Measurements from ENCODE around the gene ABHD14A. TPM values are rescaled to one million over a fixed set of nuclear protein-coding genes. Genes with fewer than 3 reads are reported as not detected.

Gene ABHD14A
- total RNA-seq, 2 experiments from 2014 or later = 11.8 to 13.7 TPM

DNA sequence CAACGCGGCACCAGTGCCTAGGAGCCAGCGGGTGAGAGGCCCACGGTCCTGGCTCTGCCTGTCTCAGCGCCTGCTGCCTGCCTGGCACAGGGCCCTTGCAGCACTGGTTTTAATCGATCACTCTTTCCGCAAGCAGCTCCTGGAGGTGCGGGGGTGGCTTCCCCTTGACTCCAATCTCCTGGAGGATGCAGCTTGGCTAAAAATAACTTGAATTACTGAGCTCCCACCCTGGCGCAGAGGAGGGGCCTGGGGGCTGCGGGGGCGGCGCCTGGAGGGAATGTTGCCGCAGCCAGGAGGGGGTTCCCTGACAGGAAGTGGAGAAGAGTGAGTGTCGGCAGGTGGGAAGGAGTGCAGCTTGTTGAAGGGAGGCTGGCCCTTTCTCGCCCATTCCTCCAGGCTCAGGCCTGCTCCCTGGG lies 30.7 kb downstream of the ABHD14A start:
- CTCF ChIA-PET = interaction anchor here (1.6 to 7.3 kb wide), 4 partner anchors 50 to 137 kb away, joined by 3 to 107 read pairs (median 102); partner anchors contain the start of gene DUSP7
- Mint-ChIP-seq H3K4me3 (no peak overlapping the region), H3K27ac (no peak overlapping the region), H3K27me3 (no peaks in the 10 kb centered on the region), H3K36me3 (no peaks in the 10 kb centered on the region), H3K9me3 (ENCODE audit: low read depth) (no peaks in the 10 kb centered on the region), H3K4me1 (peaks cover 11% of the 10 kb centered on the region)
- no peak for DNase-seq
- no peak for ATAC-seq

DNA sequence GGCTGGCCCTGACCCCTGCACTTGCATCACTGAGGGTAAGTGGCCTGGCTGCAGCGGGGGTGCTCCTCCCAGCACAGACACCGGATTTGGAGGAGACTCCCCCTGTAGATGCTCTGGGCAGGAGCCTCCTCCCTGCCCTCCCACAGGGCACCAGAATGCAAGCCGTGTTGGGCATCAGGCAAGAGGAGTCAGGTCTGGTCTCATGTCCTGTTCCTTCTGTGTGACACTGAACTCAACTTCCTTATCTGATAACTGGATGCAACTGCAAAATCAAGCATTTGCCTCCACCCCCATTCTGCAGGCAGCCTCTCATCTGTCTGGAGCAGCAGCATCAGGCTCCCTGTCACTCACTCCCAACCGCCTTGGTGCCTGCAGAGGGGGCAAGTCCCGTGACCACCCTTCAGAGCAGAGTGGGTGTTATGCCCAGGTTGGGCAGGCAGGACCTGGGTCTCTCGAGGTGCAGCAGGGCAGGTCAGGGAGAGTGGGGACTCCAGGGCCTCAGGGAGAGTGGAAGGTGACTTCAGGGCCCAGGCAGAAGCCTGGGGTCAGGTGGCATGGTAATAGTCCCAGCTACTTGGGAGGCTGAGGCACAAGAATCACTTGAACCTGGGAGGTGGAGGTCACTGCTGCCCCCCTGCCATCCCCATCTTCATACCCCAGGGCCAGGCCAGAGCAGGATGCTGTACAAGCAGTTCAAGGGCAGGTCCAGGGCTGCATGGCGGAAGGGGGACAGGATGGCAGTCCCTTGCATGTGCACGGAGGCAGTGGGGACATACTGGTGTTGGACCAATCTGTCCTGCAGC lies 31.4 kb downstream of the ABHD14A start:
- Mint-ChIP-seq H3K9me3 (ENCODE audit: low read depth) (no peaks in the 10 kb centered on the region), H3K4me1 (peaks cover 11% of the 10 kb centered on the region), H3K27ac (no peak overlapping the region), H3K27me3 (no peaks in the 10 kb centered on the region), H3K36me3 (no peaks in the 10 kb centered on the region), H3K4me3 (no peak overlapping the region)
- ATAC-seq (no peak), DNase-seq (no peak)
- CTCF ChIA-PET = interaction anchor here (1.6 to 7.3 kb wide), 4 partner anchors 49 to 136 kb away, joined by 3 to 107 read pairs (median 102); partner anchors contain the start of gene DUSP7

DNA sequence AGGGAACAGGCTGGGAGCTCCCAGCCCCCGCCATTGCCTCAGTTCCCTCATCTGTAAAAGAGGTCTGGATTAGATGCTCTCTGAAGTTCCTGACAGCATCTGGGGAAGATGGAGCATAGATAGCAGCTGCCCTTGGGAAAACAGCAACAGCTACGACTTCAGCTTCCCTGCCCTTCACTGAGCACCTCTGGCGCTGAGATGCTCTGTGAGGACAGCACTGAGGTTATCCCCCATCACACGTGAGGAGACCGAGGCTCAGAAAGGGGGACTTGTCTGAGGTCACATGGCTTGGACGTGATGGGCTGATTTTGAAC lies 31.9 kb downstream of the ABHD14A start:
- CTCF ChIA-PET = interaction anchor here (0.9 to 7.3 kb wide), 2 partner anchors 33 to 136 kb away, joined by 3 to 107 read pairs; partner anchors contain the start of gene ABHD14B
- Mint-ChIP-seq H3K9me3 (ENCODE audit: low read depth) (no peaks in the 10 kb centered on the region), H3K4me3 (no peak overlapping the region)

DNA sequence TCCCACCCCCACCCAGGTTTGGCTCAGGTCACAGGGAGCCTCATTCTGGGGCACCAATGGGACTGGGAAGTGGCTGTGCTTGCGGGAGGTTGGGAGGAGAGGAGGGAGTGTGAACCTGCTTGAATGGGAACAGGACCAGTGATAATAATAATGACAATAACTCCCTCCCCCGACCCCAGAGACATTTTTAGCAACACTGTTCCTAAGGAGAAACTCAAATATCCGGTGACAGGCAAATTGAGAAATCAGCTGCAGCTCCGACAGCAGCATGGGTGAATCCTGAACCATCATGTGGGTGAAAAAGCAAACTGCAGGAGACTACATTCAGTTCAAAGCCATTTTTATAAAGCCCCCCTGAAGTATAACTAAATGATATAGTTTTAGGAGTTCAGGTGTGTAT lies 32.4 kb downstream of the ABHD14A start:
- peaks cover 4% of the 10 kb centered on the region for H3K4me1 Mint-ChIP-seq
- CTCF ChIA-PET = interaction anchor here (0.9 kb wide), 1 partner anchor 34 kb away, joined by 3 read pairs; the partner anchor contains the start of gene ABHD14B

More for the DNA sequence above, 31.9 kb downstream of the ABHD14A start:
- Mint-ChIP-seq H3K4me1 (peaks cover 6% of the 10 kb centered on the region), H3K27me3 (no peaks in the 10 kb centered on the region), H3K36me3 (no peaks in the 10 kb centered on the region), H3K27ac (no peak overlapping the region)
- no peak for ATAC-seq
- no peak for DNase-seq

DNA sequence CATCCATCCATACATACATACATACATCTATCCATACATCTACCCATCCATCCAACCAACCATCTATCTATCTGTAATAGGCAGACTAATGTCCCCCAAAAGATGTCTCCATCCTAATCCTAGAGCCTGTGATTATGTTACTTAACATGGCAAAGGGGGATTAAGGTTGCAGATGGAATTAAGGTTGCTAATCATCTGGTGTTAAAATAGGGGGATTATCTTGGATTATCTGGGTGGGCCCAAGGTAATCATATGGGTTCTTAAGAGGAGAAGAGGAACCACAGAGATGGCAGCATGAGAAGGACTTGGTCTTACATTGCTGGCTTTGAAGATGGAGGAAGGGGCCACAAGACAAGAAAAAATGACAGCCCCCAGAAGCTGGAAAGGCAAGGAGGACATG lies 35.6 kb downstream of the ABHD14A start:
- Mint-ChIP-seq H3K27ac (no peak overlapping the region), H3K4me1 (peaks cover 4% of the 10 kb centered on the region), H3K9me3 (ENCODE audit: low read depth) (no peaks in the 10 kb centered on the region), H3K36me3 (no peaks in the 10 kb centered on the region), H3K27me3 (no peaks in the 10 kb centered on the region), H3K4me3 (no peak overlapping the region)
- CTCF ChIA-PET = interaction anchor here (1.2 to 2.2 kb wide), 2 partner anchors 9 to 43 kb away, joined by 7 to 9 read pairs; no protein-coding TSS in a partner anchor
- DNase-seq (no peak), ATAC-seq (no peak)

More for the DNA sequence above, 32.4 kb downstream of the ABHD14A start:
- ATAC-seq = no peak
- no peak for DNase-seq
- Mint-ChIP-seq H3K36me3 (no peaks in the 10 kb centered on the region), H3K4me3 (no peak overlapping the region), H3K27me3 (no peaks in the 10 kb centered on the region), H3K9me3 (ENCODE audit: low read depth) (no peaks in the 10 kb centered on the region), H3K27ac (no peak overlapping the region)

DNA sequence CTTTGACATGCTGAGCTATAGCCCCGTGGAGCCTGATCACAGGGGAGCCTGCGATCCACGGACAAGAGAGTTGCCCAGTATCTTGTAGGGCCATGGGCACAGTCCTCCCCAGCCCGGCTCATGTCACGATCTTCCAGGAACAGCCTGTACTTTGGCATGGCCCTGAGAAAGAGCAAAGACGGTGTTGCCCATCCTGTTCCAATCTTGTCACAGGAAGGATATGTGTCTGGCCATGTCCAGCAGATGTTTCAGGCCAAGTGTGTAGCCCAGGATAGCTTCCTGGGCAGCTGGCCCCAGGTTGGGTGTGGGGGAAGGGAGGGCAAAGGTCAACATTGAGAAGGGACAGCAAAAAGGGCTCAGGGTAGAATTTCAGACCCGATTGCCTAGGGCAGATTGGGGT lies 37.8 kb downstream of the ABHD14A start:
- no peaks in the 10 kb centered on the region for H3K4me1 Mint-ChIP-seq
- H3K27ac Mint-ChIP-seq = no peak overlapping the region
- CTCF ChIA-PET = interaction anchor here (1.0 to 3.5 kb wide), 5 partner anchors 11 to 208 kb away, joined by 3 to 10 read pairs (median 4); no protein-coding TSS in a partner anchor
- ATAC-seq (no peak), DNase-seq (no peak)
- H3K9me3 Mint-ChIP-seq (ENCODE audit: low read depth) = no peaks in the 10 kb centered on the region
- H3K36me3 Mint-ChIP-seq = no peaks in the 10 kb centered on the region
- no peaks in the 10 kb centered on the region for H3K27me3 Mint-ChIP-seq
- H3K4me3 Mint-ChIP-seq = no peak overlapping the region

DNA sequence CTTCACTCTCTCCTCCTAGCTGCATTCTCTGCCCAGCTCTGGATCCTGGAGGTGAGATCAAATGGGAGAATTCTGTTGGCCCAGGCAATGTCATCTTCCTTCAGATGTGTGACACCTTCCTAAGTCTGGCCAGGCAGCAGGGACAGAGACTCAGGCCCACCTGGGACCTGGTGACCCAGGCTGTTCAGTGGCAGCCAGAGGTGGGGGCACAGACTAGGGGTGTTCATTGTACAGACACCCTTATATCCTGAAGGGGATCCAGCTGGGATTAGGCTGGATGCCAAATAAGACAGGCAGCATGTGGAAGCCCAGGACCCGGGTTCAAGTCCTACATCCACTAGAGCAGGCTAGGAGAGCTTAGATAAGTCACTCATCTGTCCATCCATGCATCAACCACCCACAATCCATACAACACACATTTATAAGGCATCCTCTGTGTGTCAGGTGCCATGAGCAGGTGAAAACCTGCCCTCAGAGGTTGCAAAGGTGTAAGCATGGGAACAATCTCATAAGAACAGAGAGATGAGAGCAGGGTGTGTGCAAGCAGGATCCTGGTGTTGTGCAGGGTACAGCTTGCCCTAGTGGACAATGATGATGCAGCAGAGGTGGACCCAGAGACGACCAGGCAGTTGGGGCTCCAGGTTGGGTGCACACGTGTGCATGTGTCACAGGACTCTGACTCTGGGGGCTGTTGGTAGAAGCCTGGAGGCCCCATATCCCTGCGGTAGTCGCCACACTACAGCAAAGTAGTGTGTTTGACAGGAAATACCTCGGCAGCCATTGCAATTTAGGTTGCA lies 39.1 kb downstream of the ABHD14A start:
- H3K4me1 Mint-ChIP-seq = no peaks in the 10 kb centered on the region
- H3K27me3 Mint-ChIP-seq = no peaks in the 10 kb centered on the region
- H3K36me3 Mint-ChIP-seq = no peaks in the 10 kb centered on the region
- H3K4me3 Mint-ChIP-seq = no peak overlapping the region
- no peak for DNase-seq
- CTCF ChIA-PET = interaction anchor here (1.0 to 3.5 kb wide), 3 partner anchors 16 to 109 kb away, joined by 3 to 10 read pairs (median 3); no protein-coding TSS in a partner anchor
- ATAC-seq = peak; percentile 33
- H3K9me3 Mint-ChIP-seq (ENCODE audit: low read depth) = no peaks in the 10 kb centered on the region
- no peak overlapping the region for H3K27ac Mint-ChIP-seq

DNA sequence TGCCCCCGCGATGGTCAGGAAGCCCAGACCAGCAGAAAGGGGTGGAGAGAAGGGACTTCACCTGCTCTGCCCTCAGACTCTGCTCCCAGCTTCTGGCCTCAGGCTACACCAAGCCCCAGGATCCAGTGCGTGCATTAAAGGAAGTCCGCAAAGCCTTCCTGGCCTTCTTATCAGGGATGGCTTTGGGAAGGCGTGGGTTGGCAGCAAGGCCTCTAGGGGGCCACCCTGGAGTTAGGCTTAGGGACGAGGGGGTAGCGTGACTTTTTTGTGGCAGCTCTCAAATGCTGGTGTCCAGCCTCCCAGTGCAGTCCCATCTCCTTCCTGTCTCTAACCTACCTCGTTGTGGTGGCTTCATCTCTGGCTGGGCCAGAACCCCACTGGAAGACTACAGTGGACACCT lies 39.7 kb downstream of the ABHD14A start:
- H3K4me1 Mint-ChIP-seq = no peaks in the 10 kb centered on the region
- H3K9me3 Mint-ChIP-seq (ENCODE audit: low read depth) = no peaks in the 10 kb centered on the region
- CTCF ChIA-PET = interaction anchor here (1.1 to 3.5 kb wide), 2 partner anchors 15 to 38 kb away, joined by 3 to 10 read pairs; no protein-coding TSS in a partner anchor
- H3K27ac Mint-ChIP-seq = no peak overlapping the region
- H3K36me3 Mint-ChIP-seq = no peaks in the 10 kb centered on the region
- H3K27me3 Mint-ChIP-seq = no peaks in the 10 kb centered on the region
- ATAC-seq (no peak), DNase-seq (no peak)
- H3K4me3 Mint-ChIP-seq = no peak overlapping the region

DNA sequence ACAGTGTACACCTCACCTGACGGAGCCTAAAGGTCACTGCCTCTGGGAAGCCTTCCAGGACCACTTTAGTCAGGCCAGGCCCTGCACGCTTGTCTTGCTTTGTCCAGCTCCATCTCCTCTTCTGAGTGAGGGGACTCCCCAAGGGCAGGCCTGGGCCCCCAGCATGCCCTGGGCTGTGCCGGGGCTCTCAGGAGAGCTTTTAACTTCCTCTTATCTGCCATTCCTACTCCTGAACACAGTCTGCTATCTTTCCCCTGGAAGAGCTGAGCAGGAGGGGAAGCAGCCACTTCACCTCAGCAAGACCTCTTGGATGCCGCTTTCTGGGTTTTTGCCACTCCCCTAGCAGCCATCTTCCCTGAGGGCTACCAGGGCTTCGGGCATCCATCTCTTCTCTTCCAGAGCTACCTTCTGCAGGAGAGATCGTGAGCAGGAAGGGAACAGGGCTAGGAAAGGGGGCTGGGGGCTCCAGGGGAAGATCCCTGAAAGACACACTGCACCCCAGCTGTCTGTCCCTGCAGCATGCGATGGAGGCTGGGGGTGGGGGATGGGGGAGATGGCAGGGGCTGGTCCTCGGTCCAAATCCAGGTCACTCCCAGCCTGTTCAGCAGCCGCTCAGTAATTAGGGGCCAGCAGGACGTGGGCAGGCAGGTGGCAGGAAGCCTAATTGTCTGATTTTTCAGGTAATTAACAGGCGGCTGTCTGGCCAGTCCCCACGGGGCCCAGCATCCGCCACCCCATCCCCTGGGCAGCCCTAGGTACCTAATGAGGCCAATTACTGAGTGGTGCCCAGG lies 40.8 kb downstream of the ABHD14A start:
- Mint-ChIP-seq H3K27me3 (no peaks in the 10 kb centered on the region), H3K4me1 (no peaks in the 10 kb centered on the region), H3K4me3 (no peak overlapping the region), H3K27ac (no peak overlapping the region), H3K9me3 (ENCODE audit: low read depth) (no peaks in the 10 kb centered on the region), H3K36me3 (no peaks in the 10 kb centered on the region)
- no peak for ATAC-seq
- no peak for DNase-seq
- CTCF ChIA-PET = interaction anchor here (0.5 to 3.5 kb wide), 5 partner anchors 14 to 108 kb away, joined by 3 to 10 read pairs (median 3); no protein-coding TSS in a partner anchor

DNA sequence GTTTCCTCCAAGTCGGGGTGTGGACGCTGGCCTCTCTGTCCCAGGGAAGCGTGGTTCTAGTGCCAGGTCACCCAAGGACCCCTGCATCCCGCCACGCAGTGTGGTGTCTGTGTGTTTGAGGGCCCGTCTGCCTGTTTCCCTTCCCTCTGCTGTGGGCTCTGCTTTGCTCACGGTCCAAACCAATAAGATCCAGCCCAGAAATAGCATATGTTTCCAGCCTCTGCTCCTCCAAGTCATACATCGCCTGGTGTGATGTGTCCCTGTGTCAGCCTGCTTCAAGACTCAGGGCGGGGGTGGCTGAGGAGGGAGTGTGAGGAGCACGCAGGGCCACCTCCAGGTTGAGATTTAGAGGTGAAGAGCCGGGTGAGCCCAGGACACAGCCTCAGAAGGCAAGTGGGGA lies 42.7 kb downstream of the ABHD14A start:
- DNase-seq = no peak
- no peak for ATAC-seq
- Mint-ChIP-seq H3K9me3 (ENCODE audit: low read depth) (no peaks in the 10 kb centered on the region), H3K27ac (no peak overlapping the region), H3K4me3 (no peak overlapping the region), H3K27me3 (no peaks in the 10 kb centered on the region), H3K4me1 (no peaks in the 10 kb centered on the region), H3K36me3 (no peaks in the 10 kb centered on the region)
- CTCF ChIA-PET = interaction anchor here (1.5 to 2.2 kb wide), 2 partner anchors 13 to 17 kb away, joined by 3 to 8 read pairs; no protein-coding TSS in a partner anchor

DNA sequence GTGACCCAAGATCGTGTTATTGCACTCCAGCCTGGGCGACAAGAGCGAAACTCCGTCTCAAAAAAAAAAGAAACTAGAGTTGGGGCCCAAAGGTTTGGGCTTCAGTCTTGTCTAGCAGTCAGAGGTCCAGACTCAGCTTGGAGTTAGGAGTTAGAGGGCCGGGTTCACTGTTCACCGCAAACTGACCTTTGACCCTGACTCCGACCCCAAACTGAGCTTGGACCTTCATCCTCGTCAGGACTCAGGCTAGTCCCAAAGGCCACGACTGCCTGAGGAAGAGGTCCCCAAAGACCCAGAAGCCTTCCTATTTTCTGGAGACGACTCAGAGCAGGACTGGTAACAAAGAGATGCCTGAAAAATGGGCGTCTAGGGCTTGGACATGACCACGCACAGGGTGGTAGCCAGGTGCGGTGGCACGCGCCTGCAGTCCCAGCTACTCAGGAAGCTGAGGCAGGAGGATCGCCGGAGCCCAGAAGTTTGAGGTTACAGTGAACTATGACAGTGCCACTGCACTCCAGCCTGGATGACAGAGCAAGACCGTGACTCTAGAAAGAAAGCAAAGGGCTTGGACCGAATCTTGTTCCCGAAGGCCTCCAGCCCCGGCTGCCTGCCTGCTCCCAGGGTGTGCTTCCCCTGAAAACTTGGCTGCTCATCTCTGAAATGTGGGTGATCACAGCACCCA lies 43.6 kb downstream of the ABHD14A start:
- Mint-ChIP-seq H3K36me3 (no peaks in the 10 kb centered on the region), H3K4me1 (no peaks in the 10 kb centered on the region), H3K27ac (no peak overlapping the region), H3K4me3 (no peak overlapping the region), H3K27me3 (no peaks in the 10 kb centered on the region), H3K9me3 (ENCODE audit: low read depth) (no peaks in the 10 kb centered on the region)
- DNase-seq (no peak), ATAC-seq (no peak)
- CTCF ChIA-PET = interaction anchor here (0.6 to 1.5 kb wide), 2 partner anchors 14 to 502 kb away, joined by 3 read pairs; no protein-coding TSS in a partner anchor

DNA sequence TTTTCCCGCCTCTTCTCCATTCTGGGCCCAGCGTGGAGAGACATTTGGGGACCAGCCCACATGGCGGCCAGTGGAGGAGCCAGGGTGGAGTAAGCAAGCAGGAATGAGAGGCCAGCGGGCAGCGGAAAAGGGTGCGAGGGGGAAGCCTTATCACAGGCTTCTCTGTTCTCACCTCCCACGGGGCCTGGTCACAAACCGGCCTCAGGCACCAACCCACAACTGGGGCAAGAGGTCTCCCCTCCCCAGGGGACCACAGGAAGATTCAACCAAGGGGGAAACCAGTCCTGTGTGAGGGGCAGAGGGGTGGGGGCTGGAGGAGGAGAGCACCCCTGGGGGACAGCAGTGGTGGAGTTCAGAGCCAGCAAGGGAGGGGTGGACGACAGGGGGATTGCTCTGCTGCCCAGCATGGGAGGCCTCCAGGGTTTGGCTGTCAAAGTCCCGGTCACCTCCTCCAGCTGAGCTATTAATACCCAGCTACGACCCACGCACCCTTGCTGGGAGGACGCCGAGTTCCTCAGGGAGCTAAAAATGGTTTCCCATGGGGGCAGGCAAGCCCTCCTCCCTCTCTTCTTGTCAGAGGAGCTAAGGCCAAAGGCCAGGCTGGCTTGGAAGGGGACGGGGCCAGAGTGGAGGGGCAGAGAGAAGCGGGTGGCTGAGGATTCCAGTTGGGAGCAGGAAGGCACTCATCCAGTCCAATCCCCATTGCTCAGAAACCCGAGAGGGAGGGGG lies 44.7 kb downstream of the ABHD14A start:
- Mint-ChIP-seq H3K36me3 (no peaks in the 10 kb centered on the region), H3K4me1 (no peaks in the 10 kb centered on the region), H3K9me3 (ENCODE audit: low read depth) (no peaks in the 10 kb centered on the region), H3K27me3 (no peaks in the 10 kb centered on the region), H3K4me3 (no peak overlapping the region), H3K27ac (no peak overlapping the region)
- CTCF ChIA-PET = interaction anchor here (1.0 kb wide), 1 partner anchor 103 kb away, joined by 3 read pairs; no protein-coding TSS in a partner anchor
- ATAC-seq (no peak), DNase-seq (no peak)
